ENCODE data around the gene AZIN2. TPM values are rescaled to one million over a fixed set of nuclear protein-coding genes. Genes with fewer than 3 reads are reported as not detected.

The AZIN2 gene
- total and polyA plus RNA-seq, 2 of the 8 experiments (the other 6 are each of a cell fraction or from before 2014, with no cell fraction given), result 0.22 to 0.91 TPM

- Histone ChIP-seq H4K91ac (replicated peaks; ENCODE audit: insufficient read length, low read length) (no peak overlapping the region), H3K79me2 (ENCODE audit: control insufficient read depth in 1 of 2, insufficient read depth in 2 of 2, low read length in 2 of 2) (no peaks in the 10 kb centered on the region), H2BK20ac (ENCODE audit: low read length) (no peak overlapping the region), H2BK120ac (replicated peaks; ENCODE audit: low read depth, low read length) (no peak overlapping the region), H3K4ac (replicated peaks; ENCODE audit: insufficient read length, low read depth, low read length) (no peak overlapping the region), H2AFZ (ENCODE audit: low read length) (no peak overlapping the region), H3K79me1 (ENCODE audit: low read depth, low read length) (no peaks in the 10 kb centered on the region), H4K5ac (ENCODE audit: insufficient read length, low read depth, low read length) (no peak overlapping the region), H3K4me1 (replicated peaks in 1 of 4; ENCODE audit: control insufficient read depth in 3 of 4, insufficient read depth in 4 of 4, low read length in 3 of 4) (peaks cover 0 to 3% (median 1%) of the 10 kb centered on the region in 4 experiments; a peak in 2 of 7 replicates), H3K36me3 (ENCODE audit: control insufficient read depth in 2 of 4, insufficient read depth in 4 of 4, low read length in 3 of 4) (no peaks in the 10 kb centered on the region), H4K8ac (ENCODE audit: extremely low read depth, insufficient read depth, low read length) (no peak overlapping the region), H3K23ac (ENCODE audit: insufficient read length) (no peak overlapping the region), H3K4me3 (ENCODE audit: extremely low read depth in 1 of 4, insufficient read depth in 2 of 4, low read depth in 3 of 4, low read length in 4 of 4) (no peak overlapping the region), H3K14ac (ENCODE audit: insufficient read length) (no peak overlapping the region), H3K18ac (ENCODE audit: extremely low read depth, low read length) (no peak overlapping the region), H2BK12ac (ENCODE audit: low read depth, low read length) (no peak overlapping the region), H3K23me2 (ENCODE audit: low read depth, low read length) (no peaks in the 10 kb centered on the region), H2BK15ac (ENCODE audit: low read length) (no peak overlapping the region), H2AK5ac (ENCODE audit: low read depth, low read length) (no peak overlapping the region), H3K27me3 (replicated peaks in 1 of 4; ENCODE audit: control insufficient read depth in 3 of 4, extremely low read depth in 1 of 4, insufficient read depth in 3 of 4, low read length in 3 of 4) (no peaks in the 10 kb centered on the region), H3K9me3 (ENCODE audit: insufficient read depth in 2 of 2, low read depth in 1 of 2, low read length in 1 of 2) (peaks cover 0 to 6% of the 10 kb centered on the region in 2 experiments; a peak in 2 of 4 replicates), H2BK5ac (ENCODE audit: low read depth, low read length) (no peak overlapping the region), H3K9ac (replicated peaks in 1 of 4; ENCODE audit: extremely low read depth in 1 of 4, low read depth in 3 of 4, low read length in 3 of 4) (no peak overlapping the region), H3K27ac (ENCODE audit: low read depth, low read length) (no peak overlapping the region), H3K4me2 (ENCODE audit: insufficient read depth in 1 of 2, low read depth in 2 of 2, low read length in 2 of 2) (no peak overlapping the region), H3K56ac (replicated peaks; ENCODE audit: insufficient read length, low read depth, low read length) (no peak overlapping the region), H4K20me1 (replicated peaks in 1 of 2; ENCODE audit: control insufficient read depth in 1 of 2, insufficient read depth in 2 of 2, low read length in 2 of 2) (no peaks in the 10 kb centered on the region)
- ChIA-PET POLR2A (ENCODE audit: partially characterized antibody) (no interaction called here), CTCF (ENCODE audit: partially characterized antibody) (interaction anchor here (0.8 to 3.2 kb wide), 4 partner anchors 22 to 384 kb away, joined by 3 to 10 read pairs (median 3); no protein-coding TSS in a partner anchor)
- 88% methylated on average over 2 of the region's 2 CpGs; no CpG with 5 or more reads in 1 of the 2 experiments for WGBS, 2 experiments (ENCODE audit: extremely low coverage in 1 of 2, insufficient coverage in 1 of 2, insufficient read length in 1 of 2, insufficient replicate concordance in 2 of 2, low coverage in 1 of 2, low lambda C conversion rate in 2 of 2, missing lambda C conversion rate in 1 of 2)
- no peak for FAIRE-seq
- DNase-seq (ENCODE audit: low read depth in 1 of 2, low spot score in 2 of 2), result no peak
- TF ChIP-seq RBBP5 (IDR thresholded peaks at IDR 0.05; ENCODE audit: borderline replicate concordance, low read depth, low read length) (no peak), SIN3A (conservative IDR thresholded peaks at IDR 0.05 in 1 of 2, IDR thresholded peaks at IDR 0.05 in 1 of 2; ENCODE audit: low read depth in 1 of 2, low read length in 2 of 2) (no peak), EGR1 (IDR thresholded peaks at IDR 0.05; ENCODE audit: borderline replicate concordance, low read depth, low read length) (no peak), ATF2 (IDR thresholded peaks at IDR 0.05; ENCODE audit: low read length) (no peak), MAFK (IDR thresholded peaks at IDR 0.05; ENCODE audit: low read depth, low read length) (no peak), RXRA (IDR thresholded peaks at IDR 0.05; ENCODE audit: insufficient read depth, low read depth, low read length) (no peak), KDM5A (IDR thresholded peaks at IDR 0.05; ENCODE audit: low read length) (no peak), PHF8 (conservative IDR thresholded peaks at IDR 0.05; ENCODE audit: low read depth, low read length) (no peak), BCL11A (IDR thresholded peaks at IDR 0.05; ENCODE audit: low read depth in 2 of 2, low read length in 2 of 2) (no peak), GTF2F1 (IDR thresholded peaks at IDR 0.05; ENCODE audit: borderline replicate concordance, low read depth, low read length) (no peak), RFX5 (IDR thresholded peaks at IDR 0.05; ENCODE audit: borderline replicate concordance, low read depth, low read length) (no peak), POLR2AphosphoS5 (IDR thresholded peaks at IDR 0.05; ENCODE audit: low read depth, low read length) (no peak), SIRT6 (IDR thresholded peaks at IDR 0.05; ENCODE audit: low read length) (no peak)
Observed at GRCh38 chr1:33047290-33047689, 33.7 kb upstream of the AZIN2 start.

All from H1 (cell line).